HG03175 (cell line): ENCODE measurements around the gene MITD1.
"Not testable (repeated sequence)": the region's sequence is repeated elsewhere in the genome, so short reads cannot be mapped to it uniquely, and the experiment has no call there.

Experiments used
- ATAC-seq: cut with Tn5 transposase; IDR thresholded peaks from one replicate; pipeline ENCODE4 v1.9.1; 2021; ENCODE audit warnings: mild to moderate bottlenecking, moderate library complexity; ENCODE audit not compliant: unreplicated experiment

Gene MITD1

DNA sequence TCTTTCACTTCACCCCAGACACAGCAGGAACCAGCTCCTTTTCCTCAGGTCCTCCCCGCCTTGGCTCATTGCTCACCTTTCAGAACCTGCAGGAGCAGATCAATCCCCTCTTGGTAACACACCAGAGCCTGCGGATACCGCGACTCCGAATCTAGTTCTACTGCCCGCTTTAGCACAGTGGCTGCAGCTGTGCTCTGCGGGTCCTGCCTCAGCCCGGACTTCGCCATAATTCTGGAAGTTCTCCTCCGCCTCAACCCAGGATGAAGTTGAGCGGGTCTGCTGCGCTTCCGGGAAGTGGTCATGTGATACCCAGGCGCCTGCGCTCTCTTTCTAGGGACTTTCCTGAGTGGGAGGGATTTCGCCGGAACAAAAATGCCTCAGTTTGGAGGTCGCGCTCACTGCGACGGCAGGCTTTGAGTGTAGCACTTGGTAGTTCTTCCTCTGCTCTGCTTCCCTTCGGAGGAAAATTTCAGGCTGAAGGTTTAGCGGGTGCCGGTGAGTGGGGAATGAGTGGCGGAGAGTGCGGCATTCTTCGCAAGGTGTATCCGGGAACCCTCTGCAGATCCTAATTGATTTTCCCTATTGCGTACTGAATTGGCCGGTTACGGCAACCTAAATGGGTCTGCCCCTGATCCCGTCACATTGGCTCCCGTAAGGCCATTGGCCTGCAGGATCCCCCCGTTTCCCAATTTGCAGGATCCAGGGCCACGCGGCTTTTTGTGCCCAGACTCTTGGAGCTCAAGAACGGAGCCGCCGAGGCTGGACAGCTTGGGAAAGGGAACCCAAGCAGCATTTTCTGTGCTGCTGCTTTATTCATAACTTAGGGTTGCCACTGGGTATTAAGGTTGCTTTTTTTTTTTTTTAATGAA is at the start of gene MITD1, which contains the start of gene MRPL30:
TSS of gene MITD1 (minus strand) at position 304 of the 869 bp plus-strand sequence. CDS start at position 227, 77 bp downstream.
TSS of gene MRPL30 (plus strand) at position 430 of the 869 bp plus-strand sequence. CDS start 5,020 bp downstream, outside the sequence.
- ATAC-seq: peak; percentile 93

DNA sequence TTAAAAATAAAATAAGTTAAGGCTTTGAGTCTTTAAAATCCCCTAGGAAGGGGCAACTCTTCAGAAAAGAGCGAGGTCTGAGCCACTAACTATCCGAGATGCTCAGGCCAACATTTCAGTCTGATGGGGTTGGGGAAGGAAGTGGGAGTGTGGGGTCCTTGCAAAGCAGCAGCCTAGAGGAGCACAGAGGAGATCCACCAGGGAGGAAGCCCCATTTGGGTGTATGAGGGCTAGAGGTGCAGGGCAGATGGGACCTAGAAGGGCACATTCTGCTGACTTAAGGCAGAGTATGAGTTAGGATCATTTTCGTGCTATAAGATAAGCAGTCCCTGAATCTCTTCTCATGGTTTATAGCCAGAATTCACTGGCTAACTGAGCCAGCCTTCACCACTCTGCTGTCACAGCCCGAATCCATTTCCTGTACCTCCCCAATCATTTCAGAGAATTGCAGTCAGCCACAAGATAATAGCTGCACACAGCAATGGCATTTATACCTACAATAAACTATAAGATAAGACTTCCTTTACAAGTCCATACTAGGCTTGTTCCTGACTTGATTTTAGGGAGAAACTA is 37.2 kb upstream of the MITD1 start:
- ATAC-seq: no peak

- no peak for ATAC-seq
These were observed 35.2 kb upstream of the MITD1 start for GRCh38 chr2:99216096-99216495.

DNA sequence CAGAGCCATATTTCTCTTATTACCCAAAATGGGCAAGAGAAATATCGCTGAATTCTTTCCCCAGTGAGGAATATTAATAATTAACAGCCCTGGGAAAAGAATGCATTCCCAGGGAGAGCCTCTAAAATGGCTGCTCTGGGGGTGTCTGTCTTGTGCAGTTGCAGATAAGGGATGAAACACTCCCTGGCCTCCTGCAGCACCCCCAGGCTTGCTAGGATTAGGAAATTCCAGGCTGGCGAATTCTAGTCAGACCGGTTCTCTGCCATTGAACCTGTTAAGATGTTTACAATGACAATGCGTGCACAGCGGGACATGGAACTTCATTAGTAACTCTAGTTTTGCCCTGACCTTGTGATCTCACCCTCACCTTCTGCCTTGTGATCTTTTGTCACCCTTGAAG is 24.6 kb upstream of the MITD1 start:
- ATAC-seq: no peak

DNA sequence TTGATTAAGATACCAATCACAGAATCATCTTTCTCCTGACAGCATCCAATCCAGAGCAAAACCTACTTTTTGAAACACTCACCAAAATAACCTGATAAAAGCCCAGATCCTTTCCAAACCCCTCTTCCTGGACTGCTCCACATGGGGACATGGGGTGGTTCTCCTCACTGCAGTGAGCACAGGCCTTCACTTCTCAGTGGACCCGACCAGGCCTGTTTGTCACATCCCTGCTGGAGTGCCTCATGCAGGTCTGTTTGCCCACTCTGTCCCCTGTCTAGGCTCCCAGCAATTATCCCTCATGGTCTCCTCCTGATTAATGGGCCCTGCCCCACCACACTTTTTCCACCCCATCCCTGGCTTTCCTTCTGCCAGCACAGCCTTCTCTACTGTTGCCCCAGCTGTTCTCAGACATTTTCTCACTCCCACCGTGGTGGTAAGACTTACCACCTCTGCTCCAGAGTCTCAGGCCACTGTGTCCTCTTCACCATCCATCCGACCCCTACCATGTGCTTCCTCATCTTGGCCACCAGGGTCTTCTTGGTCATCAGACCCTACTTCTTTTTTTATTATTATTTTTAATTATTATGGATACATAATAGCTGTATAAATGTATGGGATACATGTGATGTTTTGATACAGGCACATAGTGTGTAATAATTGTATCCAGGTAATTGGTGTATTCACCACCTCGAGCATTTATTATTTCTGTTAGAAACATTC is 21.3 kb upstream of the MITD1 start:
- no peak for ATAC-seq

DNA sequence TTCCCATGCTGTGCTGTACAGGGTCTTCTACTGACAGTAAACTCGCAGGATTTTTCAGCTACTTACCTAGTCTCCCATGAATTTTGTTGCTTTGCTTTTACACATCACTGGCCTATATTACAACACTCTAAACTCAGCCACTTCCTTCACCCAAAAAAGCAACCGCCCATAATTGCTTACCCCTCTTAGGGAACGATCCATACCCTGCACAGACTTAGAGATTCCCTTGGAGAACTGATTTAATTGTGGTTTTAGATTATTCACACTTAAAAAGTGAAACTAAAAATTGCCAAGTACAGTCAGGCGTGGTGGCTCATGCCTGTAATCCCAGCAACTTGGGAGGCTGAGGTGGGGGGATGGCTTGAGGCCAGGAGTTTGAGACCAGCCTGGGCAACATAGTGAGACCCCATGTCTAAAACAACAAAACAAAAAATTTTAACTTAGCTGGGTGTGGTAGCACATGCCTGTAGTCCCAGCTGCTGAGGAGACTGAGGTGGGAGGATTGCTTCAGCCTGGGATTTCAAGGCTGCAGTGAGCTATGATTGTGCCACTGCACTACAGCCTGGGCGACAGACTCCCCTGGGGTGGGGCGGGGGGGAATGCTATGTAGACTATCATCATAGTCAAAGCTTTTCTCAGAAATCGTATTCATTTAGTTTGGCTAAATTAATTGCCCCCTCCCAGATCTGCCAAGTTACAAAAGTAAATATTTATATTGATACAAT is 19.4 kb upstream of the MITD1 start:
- no peak for ATAC-seq

- no peak for ATAC-seq
These were observed 17.4 kb upstream of the MITD1 start for GRCh38 chr2:99198103-99198841.

- not testable (repeated sequence) for ATAC-seq
These were observed 11.5 kb upstream of the MITD1 start for GRCh38 chr2:99192364-99192763.

DNA sequence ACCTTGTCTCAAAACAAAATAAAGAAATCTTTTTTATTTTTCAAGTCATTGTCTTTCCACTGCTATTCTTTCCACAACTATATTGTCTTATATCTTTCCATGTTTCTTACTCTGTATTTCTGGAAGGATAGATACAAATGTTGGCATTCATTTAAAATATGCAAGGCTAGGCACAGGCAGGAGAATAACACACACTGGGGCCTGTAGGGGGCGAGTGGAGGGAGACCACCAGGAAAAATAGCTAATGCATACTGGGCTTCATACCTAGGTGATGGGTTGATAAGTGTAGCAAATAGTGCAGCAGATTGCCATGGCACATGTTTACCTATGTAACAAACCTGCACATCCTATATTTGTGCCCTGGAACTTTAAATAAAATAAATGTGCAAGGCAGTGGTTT is 9.7 kb upstream of the MITD1 start:
- ATAC-seq: no peak

DNA sequence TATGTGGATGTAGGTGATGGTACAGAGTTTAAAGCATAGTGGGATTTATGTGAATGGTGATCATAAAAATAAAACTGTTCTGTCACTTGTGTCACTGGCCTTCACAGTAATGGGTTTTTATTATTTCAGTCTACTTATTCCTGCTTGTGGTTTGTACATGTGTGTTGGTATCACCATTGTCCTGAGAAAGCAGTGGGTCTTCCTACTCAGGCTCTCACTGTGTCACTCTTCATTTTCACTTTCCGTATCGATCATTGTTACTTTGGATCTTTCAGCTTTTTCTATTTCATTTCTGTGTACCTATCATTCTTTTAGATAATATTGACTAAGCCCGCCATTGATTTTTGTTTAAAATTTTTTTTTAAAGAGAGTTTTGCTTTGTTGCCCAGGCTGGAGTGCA is 7.5 kb upstream of the MITD1 start:
- ATAC-seq: no peak

DNA sequence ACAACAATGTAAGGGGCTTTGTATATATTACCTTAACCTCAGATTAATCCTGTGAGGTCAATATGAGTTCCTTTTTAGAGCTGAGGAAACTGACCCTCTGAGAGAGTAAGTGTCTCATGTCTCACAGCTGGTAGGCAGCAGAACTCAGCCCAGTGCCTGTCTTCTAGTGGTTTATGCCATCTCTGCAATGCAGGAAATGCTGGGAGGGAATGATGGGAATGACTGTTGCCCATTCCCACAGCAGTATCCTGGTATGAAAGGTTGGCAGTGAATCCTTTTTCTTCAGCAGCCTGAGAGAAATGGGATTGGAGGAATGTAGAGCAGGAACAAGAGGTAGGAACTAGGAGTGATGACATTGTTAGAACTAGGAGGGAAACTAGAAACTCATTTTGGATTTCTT is 6.2 kb upstream of the MITD1 start:
- ATAC-seq: no peak

- ATAC-seq: no peak
These were observed 4.0 kb upstream of the MITD1 start for GRCh38 chr2:99184811-99185210.

GRCh38 chr2:99183025-99183424 is 2.2 kb upstream of the MITD1 start:
- no peak for ATAC-seq

DNA sequence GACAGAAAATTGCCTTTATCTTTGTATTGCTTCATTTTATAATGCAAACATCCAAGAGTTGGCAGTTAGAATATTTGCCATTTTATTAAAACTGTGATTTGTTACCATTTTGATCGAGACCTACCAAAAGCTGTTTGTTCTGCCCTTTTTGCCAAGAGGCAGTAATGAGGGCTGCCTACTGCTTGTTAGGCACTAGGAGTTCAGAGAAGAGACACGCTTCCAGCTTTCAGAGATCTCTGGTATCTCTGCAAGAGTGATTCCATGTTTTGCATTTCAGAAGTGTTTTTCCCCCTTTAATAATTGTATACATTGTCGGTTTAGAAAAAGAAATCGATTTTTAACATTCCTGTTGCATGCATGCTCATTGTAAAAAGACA is 754 bp upstream of the MITD1 start:
- no peak for ATAC-seq

GRCh38 chr2:99171377-99172140 is 9.3 kb downstream of the MITD1 start:
- no peak for ATAC-seq

DNA sequence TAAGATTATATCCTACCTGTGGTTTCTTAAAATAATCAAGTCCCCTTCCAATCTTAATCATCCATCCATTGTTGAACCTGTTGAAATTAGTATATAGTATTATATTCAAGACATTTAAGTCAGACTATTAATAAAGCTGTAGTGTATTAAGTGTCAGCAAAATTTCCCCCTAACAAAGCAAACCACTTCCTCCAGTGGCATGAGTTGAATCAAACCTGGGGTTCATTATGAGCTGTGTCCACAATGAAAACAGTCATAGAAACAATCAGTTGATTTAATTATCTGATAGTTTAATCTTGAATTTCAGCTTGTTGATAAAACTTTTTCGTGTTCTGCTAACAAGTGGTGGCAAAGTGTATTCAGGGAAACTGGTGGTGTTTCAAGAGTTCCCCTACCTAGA is 11.3 kb downstream of the MITD1 start:
- no peak for ATAC-seq

- ATAC-seq: no peak
These were observed 14.6 kb downstream of the MITD1 start for GRCh38 chr2:99166218-99166617.

DNA sequence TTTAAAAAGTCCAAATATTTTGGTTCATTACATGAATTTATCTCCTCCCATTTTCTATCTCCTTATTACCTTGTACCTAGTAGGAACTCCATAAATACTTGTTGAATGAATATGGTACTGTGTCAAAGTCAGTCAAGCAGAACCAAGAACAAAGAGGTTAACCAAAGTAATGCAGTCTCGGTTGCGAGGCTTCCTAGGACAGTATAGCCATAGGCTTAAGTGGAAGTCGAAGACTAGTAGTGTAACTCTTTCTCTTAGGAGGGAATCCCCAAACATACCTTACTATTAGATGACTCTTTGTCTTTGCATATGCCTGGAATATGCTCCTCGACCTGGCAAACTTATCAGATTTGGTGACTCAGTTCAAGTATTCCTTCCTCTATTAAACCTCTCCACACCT is 21.3 kb downstream of the MITD1 start:
- ATAC-seq: no peak

GRCh38 chr2:99158599-99158998 is 22.3 kb downstream of the MITD1 start:
- no peak for ATAC-seq

- ATAC-seq: no peak
These were observed 24.0 kb downstream of the MITD1 start for GRCh38 chr2:99156891-99157290.
